Activated naive CD8-positive, alpha-beta T cell treated with anti-CD3 and anti-CD28 coated beads, Interleukin-2, amount 10 ng/mL, durations not matched to agents 7 days and 5 days (primary cell): ENCODE data around the gene DUSP9. TPM values are rescaled to one million over a fixed set of nuclear protein-coding genes. Genes with fewer than 3 reads are reported as not detected.

ENCODE experiments used
- ATAC-seq: fragments of 150-1000 bp; cut with Tn5 transposase; one replicate; pipeline ENCODE4 v1.10.0; 2021; ENCODE audit warnings: low read depth, moderate library complexity
- POLR2A ChIA-PET: fragments of 350-600 bp; sonication (Branson Sonifier 250); formaldehyde crosslinking; loops from one replicate; lab custom pipeline; 2021; ENCODE audit warnings: antibody characterized with exemption; lab: Charles Lee
- DNase-seq: peaks from one replicate; pipeline ENCODE4 v3.0.0; 2021
- H3K27ac Mint-ChIP-seq: one replicate; pipeline ENCODE4 v1.8.0; 2022; ENCODE audit warnings: mild to moderate bottlenecking, mixed read lengths
- H3K27me3 Mint-ChIP-seq: one replicate; pipeline ENCODE4 v1.8.0; 2022; ENCODE audit warnings: mild to moderate bottlenecking, moderate library complexity, mixed read lengths
- H3K36me3 Mint-ChIP-seq: one replicate; pipeline ENCODE4 v1.8.0; 2021; ENCODE audit warnings: mild to moderate bottlenecking, mixed read lengths
- H3K4me1 Mint-ChIP-seq: one replicate; pipeline ENCODE4 v1.8.0; 2021; ENCODE audit warnings: mixed read lengths
- H3K4me3 Mint-ChIP-seq: one replicate; pipeline ENCODE4 v1.8.0; 2022; ENCODE audit warnings: mild to moderate bottlenecking, moderate library complexity, mixed read lengths
- H3K9me3 Mint-ChIP-seq: one replicate; pipeline ENCODE4 v1.8.0; 2021; ENCODE audit warnings: mixed read lengths
- total RNA-seq, 2 experiments: library from RNA; stranded (reverse); gene quantifications; one replicate each; pipeline ENCODE4 v1.2.3, GENCODE V29; 2021

DUSP9 gene
- total RNA-seq, 2 experiments from 2014 or later, result not detected

DNA sequence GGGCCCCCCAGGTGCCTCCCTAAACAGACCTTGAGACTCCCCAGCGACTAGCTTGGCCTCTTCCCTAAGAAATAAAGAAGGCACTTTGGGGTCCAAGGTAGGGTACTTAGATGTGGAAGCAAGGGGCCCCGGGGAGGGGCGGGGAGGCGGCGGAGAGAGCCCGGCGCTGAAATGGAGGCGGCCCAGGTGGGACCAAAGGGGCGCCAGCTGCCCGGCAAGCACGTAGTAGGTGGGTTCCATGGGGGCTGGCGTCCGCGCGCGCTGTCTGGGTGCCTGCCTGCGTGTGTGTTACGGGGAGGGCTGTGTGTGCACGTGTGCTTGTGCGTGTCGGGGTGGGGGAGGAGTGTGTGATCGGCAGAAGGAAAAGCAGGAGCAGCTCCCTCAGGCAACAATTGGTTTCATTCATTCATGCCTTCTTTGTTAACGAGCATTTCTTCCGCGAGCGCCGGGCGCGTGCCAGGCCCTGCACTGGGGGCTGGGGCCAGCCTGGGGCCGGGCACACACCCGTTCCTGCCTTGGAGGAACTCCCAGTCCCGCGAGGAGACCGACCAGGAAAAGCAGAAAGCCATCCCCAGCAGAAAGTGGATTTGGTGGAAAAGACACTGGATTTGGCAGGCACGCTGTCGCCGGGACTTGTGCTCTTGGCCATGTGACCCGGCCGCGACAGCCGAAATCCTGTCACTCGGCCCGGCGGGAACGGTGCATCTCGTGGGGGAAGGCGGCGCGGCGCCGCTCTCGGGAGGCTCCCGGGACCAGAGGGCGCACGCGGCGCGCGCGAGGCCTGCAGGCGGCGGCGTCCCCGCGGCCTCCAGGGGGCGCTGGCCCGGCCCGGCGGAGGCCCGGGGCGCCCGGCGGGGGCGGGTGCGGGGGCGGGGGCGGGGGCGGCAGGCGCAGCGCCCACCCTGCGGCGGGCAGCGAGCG lies 3.3 kb upstream of the DUSP9 start:
- POLR2A ChIA-PET, result no interaction called here
- Mint-ChIP-seq H3K9me3 (no peaks in the 10 kb centered on the region), H3K4me3 (peak overlapping the region; percentile 25)

DNA sequence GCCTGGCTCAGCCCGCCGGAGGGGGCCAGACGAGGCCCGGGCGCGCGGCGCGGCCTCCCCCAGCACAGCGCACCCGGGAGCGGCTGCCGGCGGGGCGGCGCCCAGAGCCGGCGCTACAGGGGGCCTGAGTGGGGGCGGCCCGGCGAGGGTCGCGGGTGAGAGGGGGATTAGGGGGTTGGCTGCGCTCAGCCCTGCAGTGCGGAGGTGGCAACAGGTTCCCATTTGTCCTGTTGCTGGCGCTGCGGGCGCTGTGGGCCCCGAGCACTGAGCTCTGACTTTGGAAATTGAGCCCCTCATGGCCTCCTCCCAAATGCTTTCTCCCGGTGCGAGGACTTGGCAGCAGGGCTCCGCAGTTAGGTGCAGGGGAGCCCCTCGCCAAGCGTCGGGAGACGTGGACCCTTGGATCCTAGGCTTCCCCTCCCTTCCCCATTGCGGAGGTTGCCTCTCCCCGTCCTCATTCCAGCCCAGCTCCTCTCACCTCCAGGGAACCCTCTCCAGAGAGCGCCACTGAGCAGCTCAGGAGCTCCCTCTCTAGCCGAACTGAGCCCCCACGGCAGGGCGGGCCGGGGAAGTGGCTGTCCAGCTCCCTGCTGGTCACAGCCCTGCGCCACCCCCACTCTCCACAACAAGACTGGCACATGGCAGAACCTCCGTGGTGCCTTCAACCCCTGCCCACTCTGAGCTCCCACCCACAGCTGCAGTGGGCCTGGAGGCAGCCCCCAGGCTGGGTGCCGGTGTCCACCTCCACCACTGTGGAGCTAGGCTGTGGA lies 2.5 kb upstream of the DUSP9 start:
- POLR2A ChIA-PET, result no interaction called here
- ATAC-seq (no peak), DNase-seq (no peak)
- no peak overlapping the region for H3K4me3 Mint-ChIP-seq
- H3K36me3 Mint-ChIP-seq, result no peaks in the 10 kb centered on the region
- H3K9me3 Mint-ChIP-seq, result no peaks in the 10 kb centered on the region
- H3K4me1 Mint-ChIP-seq, result peaks cover 1% of the 10 kb centered on the region
- no peak overlapping the region for H3K27ac Mint-ChIP-seq
- peaks cover 45% of the 10 kb centered on the region for H3K27me3 Mint-ChIP-seq

More for the DNA sequence above, 3.3 kb upstream of the DUSP9 start:
- Mint-ChIP-seq H3K36me3 (no peaks in the 10 kb centered on the region), H3K27me3 (peaks cover 45% of the 10 kb centered on the region), H3K4me1 (peaks cover 1% of the 10 kb centered on the region), H3K27ac (no peak overlapping the region)
- peak; percentile 32 for ATAC-seq
- DNase-seq, result peak; percentile 50

DNA sequence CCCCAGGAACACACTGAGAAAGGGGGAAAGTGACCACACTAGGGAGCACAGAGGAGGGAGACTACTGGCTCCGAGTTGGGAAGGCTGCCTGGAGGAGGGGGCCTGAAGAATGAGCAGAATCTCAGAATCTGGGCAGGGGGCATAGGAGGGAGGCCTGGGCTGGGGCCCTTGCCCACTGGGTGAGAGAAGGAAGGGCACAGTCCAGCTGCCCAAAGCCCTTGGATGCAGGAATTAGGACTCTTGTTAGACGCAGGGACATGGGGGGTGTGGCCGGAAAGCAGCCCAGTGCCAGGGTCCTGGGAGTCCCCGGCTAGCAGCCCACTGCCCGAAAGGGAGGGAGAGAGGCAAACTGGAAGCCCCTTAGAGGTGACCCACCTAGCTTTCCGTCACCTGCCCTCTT lies 1.9 kb upstream of the DUSP9 start:
- H3K27me3 Mint-ChIP-seq, result peaks cover 45% of the 10 kb centered on the region

DNA sequence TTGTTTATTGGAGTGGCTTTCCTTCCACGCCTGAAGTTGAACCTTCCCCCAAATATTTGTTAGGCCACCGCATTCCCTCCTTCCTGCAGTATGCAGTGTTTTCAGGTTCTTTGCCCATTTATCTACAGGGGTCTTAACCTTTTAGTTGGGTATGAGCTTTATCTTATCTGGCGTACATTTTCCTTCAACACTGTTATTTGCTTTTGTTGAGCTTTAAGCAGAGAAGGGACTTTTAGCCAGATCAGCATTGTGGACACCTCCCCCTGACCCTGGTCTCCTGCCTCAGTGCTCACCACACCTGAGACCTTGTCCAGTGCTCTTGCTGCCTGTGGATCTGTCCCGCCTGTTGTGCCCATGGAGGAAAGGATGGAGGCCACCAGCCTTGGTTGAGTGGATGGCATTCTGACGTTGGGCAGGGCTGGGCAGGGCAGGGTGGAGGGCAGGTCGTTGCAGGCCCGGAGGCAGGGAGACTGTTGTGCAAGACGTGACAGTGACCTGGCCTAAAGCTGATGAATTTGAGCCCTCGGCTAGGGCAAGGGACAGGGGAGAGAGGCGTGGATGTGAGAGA lies 998 bp upstream of the DUSP9 start:
- Mint-ChIP-seq H3K27me3 (peaks cover 45% of the 10 kb centered on the region), H3K4me1 (peaks cover 1% of the 10 kb centered on the region), H3K4me3 (no peak overlapping the region), H3K27ac (no peak overlapping the region), H3K36me3 (no peaks in the 10 kb centered on the region), H3K9me3 (no peaks in the 10 kb centered on the region)
- DNase-seq (no peak), ATAC-seq (no peak)
- POLR2A ChIA-PET, result no interaction called here

More for the DNA sequence above, 1.9 kb upstream of the DUSP9 start:
- H3K9me3 Mint-ChIP-seq, result no peaks in the 10 kb centered on the region
- POLR2A ChIA-PET, result no interaction called here
- no peak overlapping the region for H3K27ac Mint-ChIP-seq
- peaks cover 1% of the 10 kb centered on the region for H3K4me1 Mint-ChIP-seq
- H3K36me3 Mint-ChIP-seq, result no peaks in the 10 kb centered on the region
- no peak overlapping the region for H3K4me3 Mint-ChIP-seq
- ATAC-seq (no peak), DNase-seq (no peak)

DNA sequence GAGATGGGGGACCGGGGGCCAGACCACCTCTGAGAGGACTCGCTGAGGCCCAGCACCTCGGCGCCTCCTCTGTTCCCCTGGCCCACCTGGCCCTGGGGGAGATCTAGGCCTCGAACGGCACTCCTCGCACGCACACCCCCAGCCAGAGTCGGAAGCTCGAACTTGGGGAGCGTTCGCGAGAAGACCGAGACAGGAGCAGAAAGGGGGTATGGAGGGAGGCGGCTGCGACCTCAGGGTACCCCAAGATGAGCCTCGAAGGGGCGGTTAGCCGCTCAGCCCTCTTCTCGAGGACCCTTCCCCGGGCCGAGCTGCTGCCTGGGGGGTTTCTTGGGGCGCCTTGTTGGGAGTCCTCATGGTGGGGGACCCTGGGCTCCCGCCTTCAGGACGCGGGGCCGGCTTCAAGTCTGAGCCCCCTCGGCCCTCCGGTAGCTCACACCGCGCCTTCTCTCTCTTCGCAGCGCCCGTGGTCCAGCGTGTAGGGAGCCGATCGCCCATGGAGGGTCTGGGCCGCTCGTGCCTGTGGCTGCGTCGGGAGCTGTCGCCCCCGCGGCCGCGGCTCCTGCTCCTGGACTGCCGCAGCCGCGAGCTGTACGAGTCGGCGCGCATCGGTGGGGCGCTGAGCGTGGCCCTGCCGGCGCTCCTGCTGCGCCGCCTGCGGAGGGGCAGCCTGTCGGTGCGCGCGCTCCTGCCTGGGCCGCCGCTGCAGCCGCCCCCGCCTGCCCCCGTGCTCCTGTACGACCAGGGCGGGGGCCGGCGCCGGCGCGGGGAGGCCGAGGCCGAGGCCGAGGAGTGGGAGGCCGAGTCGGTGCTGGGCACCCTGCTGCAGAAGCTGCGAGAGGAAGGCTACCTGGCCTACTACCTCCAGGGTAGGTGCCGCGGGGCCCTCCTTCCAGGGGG lies 706 bp downstream of the DUSP9 start:
- H3K36me3 Mint-ChIP-seq, result no peaks in the 10 kb centered on the region
- H3K4me1 Mint-ChIP-seq, result peaks cover 1% of the 10 kb centered on the region
- ATAC-seq (no peak), DNase-seq (no peak)
- POLR2A ChIA-PET, result no interaction called here
- peaks cover 37% of the 10 kb centered on the region for H3K27me3 Mint-ChIP-seq
- no peak overlapping the region for H3K27ac Mint-ChIP-seq
- H3K9me3 Mint-ChIP-seq, result no peaks in the 10 kb centered on the region
- no peak overlapping the region for H3K4me3 Mint-ChIP-seq

DNA sequence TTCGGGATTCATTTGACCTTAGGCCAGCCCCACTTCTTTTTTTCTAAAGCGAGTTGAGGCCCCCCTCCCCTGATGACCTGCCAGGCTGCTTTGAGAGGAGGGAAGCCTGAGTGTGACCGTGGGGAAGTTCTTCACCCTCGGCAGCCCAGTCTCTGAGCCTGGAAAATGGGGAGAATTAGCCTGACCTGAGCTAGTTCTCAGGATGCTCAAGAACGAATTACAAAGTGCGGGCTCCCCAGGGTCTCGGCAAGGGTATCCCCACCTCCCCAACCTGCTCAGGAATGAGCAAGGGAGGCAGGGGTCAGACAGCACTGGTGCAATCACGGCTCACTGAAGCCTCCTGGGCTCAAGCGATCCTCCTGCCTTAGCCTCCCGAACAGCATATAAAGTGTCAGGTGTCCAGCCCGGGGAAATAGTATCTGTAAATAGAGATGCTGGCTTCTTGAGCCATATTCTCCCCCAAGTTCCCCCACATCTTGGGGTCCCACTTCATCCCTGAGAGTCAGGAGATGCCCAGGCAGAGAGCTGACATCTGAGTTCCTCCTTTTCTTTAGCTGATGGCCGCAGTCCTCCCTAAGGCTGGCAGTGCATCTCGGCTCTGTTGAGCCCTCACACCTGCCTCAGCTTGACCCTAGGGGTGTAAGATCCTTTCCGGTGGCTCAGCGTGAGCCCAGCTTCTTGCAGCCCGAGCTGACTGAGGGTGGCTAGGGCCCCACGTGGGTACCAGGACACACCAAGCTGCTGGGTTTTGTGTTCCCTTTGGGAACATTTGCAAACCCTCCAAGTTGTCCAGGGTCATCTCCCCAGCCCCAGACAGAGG lies 1.6 kb downstream of the DUSP9 start:
- Mint-ChIP-seq H3K27ac (no peak overlapping the region), H3K4me3 (no peak overlapping the region), H3K27me3 (peaks cover 30% of the 10 kb centered on the region), H3K4me1 (no peaks in the 10 kb centered on the region), H3K36me3 (no peaks in the 10 kb centered on the region), H3K9me3 (no peaks in the 10 kb centered on the region)
- POLR2A ChIA-PET, result no interaction called here
- ATAC-seq (no peak), DNase-seq (no peak)

DNA sequence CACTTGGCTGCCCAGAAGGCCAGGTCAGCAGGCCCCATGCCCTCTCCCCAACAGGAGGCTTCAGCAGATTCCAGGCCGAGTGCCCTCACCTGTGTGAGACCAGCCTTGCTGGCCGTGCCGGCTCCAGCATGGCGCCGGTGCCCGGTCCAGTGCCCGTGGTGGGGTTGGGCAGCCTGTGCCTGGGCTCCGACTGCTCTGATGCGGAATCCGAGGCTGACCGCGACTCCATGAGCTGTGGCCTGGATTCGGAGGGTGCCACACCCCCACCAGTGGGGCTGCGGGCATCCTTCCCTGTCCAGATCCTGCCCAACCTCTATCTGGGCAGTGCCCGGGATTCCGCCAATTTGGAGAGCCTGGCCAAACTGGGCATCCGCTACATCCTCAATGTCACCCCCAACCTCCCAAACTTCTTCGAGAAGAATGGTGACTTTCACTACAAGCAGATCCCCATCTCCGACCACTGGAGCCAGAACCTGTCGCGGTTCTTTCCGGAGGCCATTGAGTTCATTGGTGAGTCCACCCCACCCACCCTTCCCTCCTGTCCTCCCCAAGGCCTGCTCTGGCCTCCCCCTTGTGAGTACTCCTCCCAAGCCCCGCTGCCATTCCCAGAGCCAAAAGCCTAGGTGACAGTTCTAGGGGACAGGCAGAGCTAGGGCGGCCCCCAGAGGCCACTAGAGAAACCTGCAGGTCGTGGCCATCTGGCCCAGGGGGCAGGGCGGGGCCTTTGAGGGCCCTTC lies 2.3 kb downstream of the DUSP9 start:
- H3K36me3 Mint-ChIP-seq, result no peaks in the 10 kb centered on the region
- H3K9me3 Mint-ChIP-seq, result no peaks in the 10 kb centered on the region
- DNase-seq (no peak), ATAC-seq (peak; percentile 69)
- H3K27me3 Mint-ChIP-seq, result peaks cover 30% of the 10 kb centered on the region
- POLR2A ChIA-PET, result interaction anchor here (0.5 kb wide), 1 partner anchor 757 kb away, joined by 5 read pairs; no protein-coding TSS in a partner anchor
- no peak overlapping the region for H3K27ac Mint-ChIP-seq
- H3K4me3 Mint-ChIP-seq, result no peak overlapping the region
- no peaks in the 10 kb centered on the region for H3K4me1 Mint-ChIP-seq

DNA sequence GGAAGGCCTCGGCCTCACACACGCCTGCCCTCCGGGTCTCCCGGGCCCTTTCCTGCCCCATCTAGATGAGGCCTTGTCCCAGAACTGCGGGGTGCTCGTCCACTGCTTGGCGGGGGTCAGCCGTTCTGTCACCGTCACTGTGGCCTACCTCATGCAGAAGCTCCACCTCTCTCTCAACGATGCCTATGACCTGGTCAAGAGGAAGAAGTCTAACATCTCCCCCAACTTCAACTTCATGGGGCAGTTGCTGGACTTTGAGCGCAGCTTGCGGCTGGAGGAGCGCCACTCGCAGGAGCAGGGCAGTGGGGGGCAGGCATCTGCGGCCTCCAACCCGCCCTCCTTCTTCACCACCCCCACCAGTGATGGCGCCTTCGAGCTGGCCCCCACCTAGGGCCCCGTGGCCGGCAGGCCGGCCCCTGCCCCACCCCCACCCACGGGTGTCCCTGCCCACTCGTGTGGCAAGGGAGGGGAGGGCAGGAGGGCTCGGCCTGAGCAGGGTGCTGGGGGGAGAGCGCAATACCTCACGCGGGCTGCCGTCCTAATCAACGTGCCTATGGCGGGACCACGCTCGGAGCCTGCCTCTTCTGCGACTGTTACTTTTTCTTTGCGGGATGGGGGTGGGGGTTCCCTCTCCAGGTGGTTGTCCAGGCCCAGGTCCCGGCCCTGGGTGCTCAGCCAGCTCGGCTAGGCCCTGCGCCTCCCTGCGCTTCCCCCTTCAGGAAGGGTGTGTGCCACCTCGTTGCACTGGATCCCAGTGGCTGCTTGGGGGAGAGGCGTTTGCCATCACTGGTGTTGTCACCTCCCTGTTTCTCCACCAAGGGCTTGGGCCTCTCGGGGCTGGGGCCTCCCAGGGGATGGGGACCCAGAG lies 3.1 kb downstream of the DUSP9 start:
- POLR2A ChIA-PET, result interaction anchor here (0.5 kb wide), 1 partner anchor 756 kb away, joined by 5 read pairs; no protein-coding TSS in a partner anchor
- no peak overlapping the region for H3K27ac Mint-ChIP-seq
- H3K4me1 Mint-ChIP-seq, result no peaks in the 10 kb centered on the region
- no peak for DNase-seq
- no peaks in the 10 kb centered on the region for H3K36me3 Mint-ChIP-seq
- no peak overlapping the region for H3K4me3 Mint-ChIP-seq
- no peaks in the 10 kb centered on the region for H3K9me3 Mint-ChIP-seq
- ATAC-seq, result no peak
- peaks cover 23% of the 10 kb centered on the region for H3K27me3 Mint-ChIP-seq

DNA sequence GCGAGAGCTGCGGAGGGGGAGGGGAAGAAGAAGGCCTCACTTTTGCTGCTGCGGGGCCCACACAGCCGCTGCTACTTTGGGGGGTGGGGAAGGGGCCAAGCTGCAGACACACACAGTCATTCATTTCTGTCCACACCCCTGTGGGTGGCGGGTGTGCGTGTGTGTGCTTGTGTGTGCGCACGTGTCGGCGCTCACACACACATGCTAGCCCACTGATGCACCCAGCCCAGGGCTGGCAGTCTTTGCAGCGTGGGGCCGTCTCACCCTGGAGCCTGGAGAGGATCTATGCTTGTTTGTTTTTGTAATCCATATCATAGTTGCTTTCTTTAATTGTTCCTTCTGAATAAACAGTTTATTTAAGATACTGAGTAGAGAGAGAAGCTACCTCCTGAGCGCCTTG lies 4.0 kb downstream of the DUSP9 start:
- Mint-ChIP-seq H3K4me1 (no peaks in the 10 kb centered on the region), H3K27ac (no peak overlapping the region), H3K36me3 (no peaks in the 10 kb centered on the region), H3K9me3 (no peaks in the 10 kb centered on the region), H3K27me3 (peaks cover 15% of the 10 kb centered on the region), H3K4me3 (no peak overlapping the region)
- ATAC-seq (no peak), DNase-seq (no peak)
- POLR2A ChIA-PET, result no interaction called here

DNA sequence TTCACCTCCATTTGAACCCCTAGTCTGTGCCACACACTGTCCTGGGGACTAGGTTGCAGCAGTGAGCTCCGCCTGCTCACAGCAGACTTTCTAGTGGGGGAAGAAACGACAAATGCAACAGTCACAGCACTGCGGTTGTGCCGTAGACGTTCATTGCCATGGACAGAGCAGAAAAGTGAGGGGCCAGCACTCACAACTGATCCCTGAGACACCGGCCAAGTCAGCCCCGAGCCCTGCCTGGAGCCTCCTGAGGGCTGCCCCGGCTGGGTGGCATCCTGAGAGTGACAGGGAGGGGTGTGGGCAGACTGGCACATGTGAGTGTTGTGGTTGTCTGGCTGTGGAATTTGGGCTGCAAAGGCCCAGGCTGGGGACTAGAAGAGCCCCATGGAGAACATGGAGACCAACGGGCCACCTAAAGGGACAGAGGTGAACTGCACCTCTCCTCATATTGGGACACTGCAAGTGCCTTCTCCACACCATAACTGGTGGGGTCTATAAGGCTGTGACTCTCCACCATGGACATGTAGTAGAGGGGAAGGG lies 4.6 kb downstream of the DUSP9 start:
- Mint-ChIP-seq H3K27ac (no peak overlapping the region), H3K36me3 (no peaks in the 10 kb centered on the region), H3K27me3 (peaks cover 10% of the 10 kb centered on the region), H3K4me3 (no peak overlapping the region), H3K4me1 (no peaks in the 10 kb centered on the region), H3K9me3 (no peaks in the 10 kb centered on the region)
- POLR2A ChIA-PET, result no interaction called here
- ATAC-seq, result no peak
- no peak for DNase-seq

DNA sequence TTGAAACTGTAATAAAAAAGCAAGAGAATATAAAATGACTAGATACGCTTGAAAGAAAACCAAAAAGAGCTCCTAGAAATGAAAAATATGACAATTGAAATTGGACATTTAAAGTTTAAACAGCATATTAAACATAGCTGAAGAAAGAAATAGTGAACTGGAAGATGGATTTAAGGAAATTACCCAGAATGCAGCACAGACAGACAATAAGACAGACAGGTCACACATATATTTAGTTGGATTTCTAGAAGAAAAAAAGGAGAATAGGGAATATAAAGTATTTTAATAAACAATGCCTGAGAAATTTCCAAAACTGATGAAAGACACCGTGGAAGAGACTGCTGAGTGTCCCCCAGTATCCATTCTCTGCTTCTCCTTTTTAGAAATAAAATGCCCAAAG lies 6.6 kb downstream of the DUSP9 start:
- Mint-ChIP-seq H3K4me1 (no peaks in the 10 kb centered on the region), H3K9me3 (no peaks in the 10 kb centered on the region), H3K27ac (no peak overlapping the region), H3K27me3 (peaks cover 4% of the 10 kb centered on the region), H3K36me3 (no peaks in the 10 kb centered on the region), H3K4me3 (no peak overlapping the region)
- POLR2A ChIA-PET, result no interaction called here
- no peak for DNase-seq
- no peak for ATAC-seq
